22Rv1 (cell line): ENCODE results near the gene LAMA2.

Experiments used
- ZFX ChIP-seq: fragments of 450-650 bp; IDR thresholded peaks from 2 replicates; pipeline ENCODE4 v1.6.1; 2017; ENCODE audit warnings: antibody characterized with exemption, borderline replicate concordance
- TF ChIP-seq, protein P1 (sequence below): fragments of 450-650 bp; IDR thresholded peaks from 2 replicates; pipeline ENCODE4 v1.5.1; 2017; ENCODE audit warnings: mild to moderate bottlenecking

DNA sequence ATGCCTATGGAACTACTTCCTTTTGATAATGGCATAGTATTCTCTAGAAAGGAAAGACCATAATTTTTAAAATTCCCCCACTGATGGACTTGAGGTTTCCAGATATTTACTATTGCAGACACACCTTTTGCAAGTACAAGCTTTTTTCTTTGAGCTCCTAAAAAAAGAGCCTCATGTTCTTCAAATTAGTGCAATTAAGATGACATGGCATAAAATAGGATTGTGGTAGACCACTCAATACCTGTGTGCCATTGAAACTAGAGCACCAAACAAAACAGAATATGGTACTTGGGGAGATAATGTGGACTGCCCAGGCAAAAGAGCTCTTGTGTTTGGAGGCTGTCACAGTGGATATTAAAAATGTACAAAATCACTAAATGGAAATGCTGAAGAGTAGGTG, 19.0 kb upstream of the LAMA2 start:
- TF ChIP-seq, protein P1, sequence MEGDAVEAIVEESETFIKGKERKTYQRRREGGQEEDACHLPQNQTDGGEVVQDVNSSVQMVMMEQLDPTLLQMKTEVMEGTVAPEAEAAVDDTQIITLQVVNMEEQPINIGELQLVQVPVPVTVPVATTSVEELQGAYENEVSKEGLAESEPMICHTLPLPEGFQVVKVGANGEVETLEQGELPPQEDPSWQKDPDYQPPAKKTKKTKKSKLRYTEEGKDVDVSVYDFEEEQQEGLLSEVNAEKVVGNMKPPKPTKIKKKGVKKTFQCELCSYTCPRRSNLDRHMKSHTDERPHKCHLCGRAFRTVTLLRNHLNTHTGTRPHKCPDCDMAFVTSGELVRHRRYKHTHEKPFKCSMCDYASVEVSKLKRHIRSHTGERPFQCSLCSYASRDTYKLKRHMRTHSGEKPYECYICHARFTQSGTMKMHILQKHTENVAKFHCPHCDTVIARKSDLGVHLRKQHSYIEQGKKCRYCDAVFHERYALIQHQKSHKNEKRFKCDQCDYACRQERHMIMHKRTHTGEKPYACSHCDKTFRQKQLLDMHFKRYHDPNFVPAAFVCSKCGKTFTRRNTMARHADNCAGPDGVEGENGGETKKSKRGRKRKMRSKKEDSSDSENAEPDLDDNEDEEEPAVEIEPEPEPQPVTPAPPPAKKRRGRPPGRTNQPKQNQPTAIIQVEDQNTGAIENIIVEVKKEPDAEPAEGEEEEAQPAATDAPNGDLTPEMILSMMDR, result no peak
- no peak for TF ChIP-seq ZFX
